HUDEP-2 (cell line): ENCODE data around the gene CDH18.
"Not testable (repeated sequence)": the region's sequence is repeated elsewhere in the genome, so short reads cannot be mapped to it uniquely, and the experiment has no call there.

Source experiments
- DNase-seq, 76 experiments: peaks; one replicate each; lab custom pipeline; 2025; ENCODE audit not compliant: unreplicated experiment in 76 of 76; lab: John Stamatoyannopoulos, UW

CDH18 gene

GRCh38 chr5:19862711-19863110 is 125.3 kb downstream of the CDH18 start:
- no peak for DNase-seq

- no peak for DNase-seq
Observed at GRCh38 chr5:19859020-19859419, 129.0 kb downstream of the CDH18 start.

GRCh38 chr5:19855931-19856330 is 132.1 kb downstream of the CDH18 start:
- DNase-seq = no peak

GRCh38 chr5:19855453-19855852 is 132.5 kb downstream of the CDH18 start:
- DNase-seq = no peak

GRCh38 chr5:19855031-19855430 is 133.0 kb downstream of the CDH18 start:
- DNase-seq = no peak

GRCh38 chr5:19853616-19854240 is 134.3 kb downstream of the CDH18 start:
- no peak for DNase-seq

- no peak for DNase-seq
Observed at GRCh38 chr5:19837536-19838174, 150.3 kb downstream of the CDH18 start.

GRCh38 chr5:19835442-19835841 is 152.6 kb downstream of the CDH18 start:
- no peak for DNase-seq

- not testable (repeated sequence) for DNase-seq
Observed at GRCh38 chr5:19812720-19813119, 175.3 kb downstream of the CDH18 start.

GRCh38 chr5:19806756-19807155 is 181.2 kb downstream of the CDH18 start:
- DNase-seq = no peak

GRCh38 chr5:19802686-19803085 is 185.3 kb downstream of the CDH18 start:
- no peak for DNase-seq

GRCh38 chr5:19795218-19795617 is 192.8 kb downstream of the CDH18 start:
- DNase-seq = no peak

- DNase-seq = no peak
Observed at GRCh38 chr5:19790829-19791466, 197.1 kb downstream of the CDH18 start.

- DNase-seq = no peak
Observed at GRCh38 chr5:19782566-19782965, 205.4 kb downstream of the CDH18 start.

- no peak for DNase-seq
Observed at GRCh38 chr5:19777363-19777762, 210.6 kb downstream of the CDH18 start.

- DNase-seq = not testable (repeated sequence)
Observed at GRCh38 chr5:19776886-19777285, 211.1 kb downstream of the CDH18 start.

GRCh38 chr5:19771174-19771835 is 216.7 kb downstream of the CDH18 start:
- DNase-seq = no peak

GRCh38 chr5:19770396-19770795 is 217.6 kb downstream of the CDH18 start:
- DNase-seq = no peak

GRCh38 chr5:19767987-19768386 is 220.0 kb downstream of the CDH18 start:
- DNase-seq = no peak

- no peak for DNase-seq
Observed at GRCh38 chr5:19753579-19753978, 234.4 kb downstream of the CDH18 start.

- no peak for DNase-seq
Observed at GRCh38 chr5:19751326-19751725, 236.7 kb downstream of the CDH18 start.

- DNase-seq = no peak
Observed at GRCh38 chr5:19745247-19745646, 242.8 kb downstream of the CDH18 start.
